Measurements from ENCODE around the gene COL1A1.

GRCh38 chr17:50206604-50207293 lies 5.3 kb upstream of the COL1A1 start:
- TF ChIP-seq CTCF (IDR thresholded peaks at IDR 0.05) (no peak), POLR2A (IDR thresholded peaks at IDR 0.05) (no peak)
